ENCODE measurements around the gene TNNT1.

TNNT1 gene

GRCh38 chr19:55133639-55134444, 15.2 kb downstream of the TNNT1 start:
- Histone ChIP-seq H3K4me2 (ENCODE audit: low read length) (no peak overlapping the region), H3K27ac (no peak overlapping the region), H3K79me2 (no peaks in the 10 kb centered on the region), H3K36me3 (ENCODE audit: control insufficient read depth, insufficient read depth, low read length) (no peaks in the 10 kb centered on the region), H3K9ac (no peak overlapping the region), H3K4me1 (no peaks in the 10 kb centered on the region), H3K27me3 (ENCODE audit: control insufficient read depth, insufficient read depth, low read length) (no peaks in the 10 kb centered on the region), H2AFZ (peak overlapping the region; percentile 58), H3K9me3 (ENCODE audit: control insufficient read depth, low read length) (no peaks in the 10 kb centered on the region), H3K4me3 (ENCODE audit: low read depth, low read length) (no peak overlapping the region)
- TF ChIP-seq, protein P1, sequence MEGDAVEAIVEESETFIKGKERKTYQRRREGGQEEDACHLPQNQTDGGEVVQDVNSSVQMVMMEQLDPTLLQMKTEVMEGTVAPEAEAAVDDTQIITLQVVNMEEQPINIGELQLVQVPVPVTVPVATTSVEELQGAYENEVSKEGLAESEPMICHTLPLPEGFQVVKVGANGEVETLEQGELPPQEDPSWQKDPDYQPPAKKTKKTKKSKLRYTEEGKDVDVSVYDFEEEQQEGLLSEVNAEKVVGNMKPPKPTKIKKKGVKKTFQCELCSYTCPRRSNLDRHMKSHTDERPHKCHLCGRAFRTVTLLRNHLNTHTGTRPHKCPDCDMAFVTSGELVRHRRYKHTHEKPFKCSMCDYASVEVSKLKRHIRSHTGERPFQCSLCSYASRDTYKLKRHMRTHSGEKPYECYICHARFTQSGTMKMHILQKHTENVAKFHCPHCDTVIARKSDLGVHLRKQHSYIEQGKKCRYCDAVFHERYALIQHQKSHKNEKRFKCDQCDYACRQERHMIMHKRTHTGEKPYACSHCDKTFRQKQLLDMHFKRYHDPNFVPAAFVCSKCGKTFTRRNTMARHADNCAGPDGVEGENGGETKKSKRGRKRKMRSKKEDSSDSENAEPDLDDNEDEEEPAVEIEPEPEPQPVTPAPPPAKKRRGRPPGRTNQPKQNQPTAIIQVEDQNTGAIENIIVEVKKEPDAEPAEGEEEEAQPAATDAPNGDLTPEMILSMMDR (IDR thresholded peaks at IDR 0.05) = no peak

- Histone ChIP-seq H3K27me3 (ENCODE audit: control insufficient read depth, insufficient read depth, low read length) (no peaks in the 10 kb centered on the region), H3K79me2 (no peaks in the 10 kb centered on the region), H2AFZ (no peak overlapping the region)
These were observed 16.4 kb downstream of the TNNT1 start for GRCh38 chr19:55132453-55133129.

DNA sequence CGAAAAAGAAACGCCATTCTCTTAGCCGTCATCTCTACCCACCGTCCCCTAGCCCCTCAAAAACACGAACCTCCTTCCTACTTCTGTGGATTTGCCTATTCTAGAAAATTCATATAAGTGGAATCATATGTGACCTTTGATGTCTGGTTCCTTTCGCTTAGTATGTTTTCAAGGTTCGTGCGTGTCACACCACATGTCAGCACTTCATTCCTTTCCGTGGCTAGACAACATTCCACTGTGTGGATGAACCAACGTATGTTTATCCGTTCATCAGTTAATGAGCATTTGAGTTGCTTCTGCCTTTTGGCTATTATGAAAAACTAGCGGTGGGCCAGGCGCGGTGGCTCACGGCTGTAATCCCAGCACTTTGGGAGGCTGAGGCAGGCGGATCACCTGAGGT, 17.6 kb downstream of the TNNT1 start:
- no peak overlapping the region for H3K27ac ChIP-seq
- no peaks in the 10 kb centered on the region for H3K9me3 ChIP-seq (ENCODE audit: control insufficient read depth, low read length)
- H3K9ac ChIP-seq = no peak overlapping the region
- no peaks in the 10 kb centered on the region for H3K27me3 ChIP-seq (ENCODE audit: control insufficient read depth, insufficient read depth, low read length)
- no peaks in the 10 kb centered on the region for H3K4me1 ChIP-seq
- no peak overlapping the region for H3K4me3 ChIP-seq (ENCODE audit: low read depth, low read length)
- TF ChIP-seq, protein P1 (IDR thresholded peaks at IDR 0.05) = no peak
- H3K79me2 ChIP-seq = no peaks in the 10 kb centered on the region
- H3K4me2 ChIP-seq (ENCODE audit: low read length) = no peak overlapping the region
- no peaks in the 10 kb centered on the region for H3K36me3 ChIP-seq (ENCODE audit: control insufficient read depth, insufficient read depth, low read length)
- no peak overlapping the region for H2AFZ ChIP-seq

More at GRCh38 chr19:55132453-55133129, 16.4 kb downstream of the TNNT1 start:
- Histone ChIP-seq H3K4me2 (ENCODE audit: low read length) (no peak overlapping the region), H3K9ac (no peak overlapping the region), H3K4me3 (ENCODE audit: low read depth, low read length) (no peak overlapping the region), H3K36me3 (ENCODE audit: control insufficient read depth, insufficient read depth, low read length) (no peaks in the 10 kb centered on the region), H3K27ac (no peak overlapping the region), H3K9me3 (ENCODE audit: control insufficient read depth, low read length) (no peaks in the 10 kb centered on the region), H3K4me1 (no peaks in the 10 kb centered on the region)
- TF ChIP-seq, protein P1 (IDR thresholded peaks at IDR 0.05) = peak; percentile 13

GRCh38 chr19:55119053-55119452, 30.0 kb downstream of the TNNT1 start:
- H3K27ac ChIP-seq = no peak overlapping the region
- H3K9ac ChIP-seq = no peak overlapping the region
- TF ChIP-seq, protein P1 (IDR thresholded peaks at IDR 0.05) = no peak

More at GRCh38 chr19:55119053-55119452, 30.0 kb downstream of the TNNT1 start:
- H3K27me3 ChIP-seq (ENCODE audit: control insufficient read depth, insufficient read depth, low read length) = no peaks in the 10 kb centered on the region
- H3K4me2 ChIP-seq (ENCODE audit: low read length) = no peak overlapping the region
- H3K4me1 ChIP-seq = peaks cover 11% of the 10 kb centered on the region
- H3K79me2 ChIP-seq = peaks cover 22% of the 10 kb centered on the region
- H3K36me3 ChIP-seq (ENCODE audit: control insufficient read depth, insufficient read depth, low read length) = no peaks in the 10 kb centered on the region
- H3K9me3 ChIP-seq (ENCODE audit: control insufficient read depth, low read length) = no peaks in the 10 kb centered on the region
- H3K4me3 ChIP-seq (ENCODE audit: low read depth, low read length) = no peak overlapping the region
- no peak overlapping the region for H2AFZ ChIP-seq
